NT2/D1 (cell line): ENCODE results near the gene TMEM273.

Source experiments
- YY1 ChIP-seq: IDR thresholded peaks from 2 replicates; pipeline ENCODE4 v1.6.1; 2011; ENCODE audit not compliant: insufficient read length, insufficient read depth
- ZNF274 ChIP-seq: IDR thresholded peaks from 2 replicates; pipeline ENCODE4 v1.6.1; 2011; ENCODE audit warnings: mild to moderate bottlenecking, low read depth, low read length

GRCh38 chr10:49207936-49208487, 19.8 kb upstream of the TMEM273 start:
- TF ChIP-seq ZNF274 (no peak), YY1 (no peak)
